Mesenchymal stem cell (in vitro differentiated cells and primary cell): Measurements from ENCODE around the gene ALKBH6.
A peak's percentile ranks its signal among the peaks of the same experiment; 100 is the strongest.

Experiments used
- DNase-seq: peaks from one replicate; pipeline ENCODE4 v3.0.0-alpha.2; 2013
- H2AFZ ChIP-seq: one replicate; pipeline ENCODE4 v1.6.1; 2013; ENCODE audit warnings: low read depth, mild to moderate bottlenecking, control low read depth, inconsistent platforms, low read length, moderate library complexity
- H2AK5ac ChIP-seq: 2 replicates; pipeline ENCODE4 v1.6.1; 2013; ENCODE audit warnings: low read length, moderate library complexity, mild to moderate bottlenecking, inconsistent platforms; ENCODE audit not compliant: severe bottlenecking
- H2BK120ac ChIP-seq: one replicate; pipeline ENCODE4 v1.6.1; 2013; ENCODE audit warnings: low read depth, mild to moderate bottlenecking, inconsistent platforms, low read length, moderate library complexity
- H2BK12ac ChIP-seq, 2 experiments: one replicate each; pipeline ENCODE4 v1.6.1; 2013; ENCODE audit warnings: inconsistent platforms in 2 of 2, low read length in 2 of 2, mild to moderate bottlenecking in 2 of 2, moderate library complexity in 2 of 2, control low read depth in 1 of 2
- H2BK15ac ChIP-seq: one replicate; pipeline ENCODE4 v1.6.1; 2013; ENCODE audit warnings: mild to moderate bottlenecking, low read depth, inconsistent platforms; ENCODE audit not compliant: poor library complexity, severe bottlenecking
- H2BK5ac ChIP-seq: 2 replicates; pipeline ENCODE4 v1.6.1; 2013; ENCODE audit warnings: low read depth, mild to moderate bottlenecking, low read length, control low read depth, inconsistent platforms; ENCODE audit not compliant: poor library complexity, severe bottlenecking
- H3K14ac ChIP-seq, 2 experiments: one replicate each; pipeline ENCODE4 v1.6.1; 2013; ENCODE audit warnings: inconsistent platforms in 2 of 2, low read length in 2 of 2, control low read depth in 1 of 2, mild to moderate bottlenecking in 1 of 2, moderate library complexity in 1 of 2
- H3K18ac ChIP-seq, 2 experiments: one replicate each; pipeline ENCODE4 v1.6.1; 2013; ENCODE audit warnings: inconsistent platforms in 2 of 2, low read length in 2 of 2, control low read depth in 1 of 2, low read depth in 1 of 2, mild to moderate bottlenecking in 1 of 2
- H3K23ac ChIP-seq, 2 experiments: one replicate each; pipeline ENCODE4 v1.6.1; 2013; ENCODE audit warnings: inconsistent platforms in 2 of 2, low read length in 2 of 2, mild to moderate bottlenecking in 2 of 2, moderate library complexity in 2 of 2, control low read depth in 1 of 2
- H3K27ac ChIP-seq: 2 replicates; pipeline ENCODE4 v1.5.1; 2013; ENCODE audit warnings: mild to moderate bottlenecking, moderate library complexity, low read length, control low read depth, inconsistent platforms; ENCODE audit not compliant: poor library complexity, severe bottlenecking
- H3K27me3 ChIP-seq, 2 experiments: 2 replicates each; pipeline versions ENCODE4 v1.6.1 to v1.7.0; 2013; ENCODE audit warnings: low read length in 2 of 2, mild to moderate bottlenecking in 2 of 2, moderate library complexity in 2 of 2, control low read depth in 1 of 2, inconsistent platforms in 1 of 2; ENCODE audit not compliant: control insufficient read depth in 1 of 2, insufficient read depth in 1 of 2
- H3K36me3 ChIP-seq, 2 experiments: 2 replicates each; pipeline versions ENCODE4 v1.6.1 to v1.7.0; 2013; ENCODE audit warnings: low read length in 2 of 2, control low read depth in 1 of 2, inconsistent platforms in 1 of 2, low read depth in 1 of 2, mild to moderate bottlenecking in 1 of 2; ENCODE audit not compliant: insufficient read depth in 2 of 2, control insufficient read depth in 1 of 2
- H3K4ac ChIP-seq, 2 experiments: one replicate each; pipeline ENCODE4 v1.6.1; 2013; ENCODE audit warnings: inconsistent platforms in 2 of 2, low read length in 2 of 2, mild to moderate bottlenecking in 2 of 2, moderate library complexity in 2 of 2, control low read depth in 1 of 2, low read depth in 1 of 2
- H3K4me1 ChIP-seq: 2 replicates; pipeline ENCODE4 v1.6.1; 2013; ENCODE audit warnings: low read depth, low read length, control low read depth; ENCODE audit not compliant: control insufficient read depth, insufficient read depth
- H3K4me2 ChIP-seq: 2 replicates; pipeline ENCODE4 v1.6.1; 2013; ENCODE audit warnings: low read length, mild to moderate bottlenecking, inconsistent platforms; ENCODE audit not compliant: poor library complexity, severe bottlenecking
- H3K4me3 ChIP-seq, 2 experiments: 2 replicates each; pipeline versions ENCODE4 v1.5.1 to v1.7.0; 2013; ENCODE audit warnings: low read length in 2 of 2, mild to moderate bottlenecking in 2 of 2, control low read depth in 1 of 2, low read depth in 1 of 2; ENCODE audit not compliant: insufficient read depth in 1 of 2
- H3K79me1 ChIP-seq: replicated peaks from 2 replicates; pipeline ENCODE4 v1.6.1; 2013; ENCODE audit warnings: mild to moderate bottlenecking, control low read depth, low read length, inconsistent platforms; ENCODE audit not compliant: poor library complexity, severe bottlenecking
- H3K9ac ChIP-seq: 2 replicates; pipeline ENCODE4 v1.7.0; 2013; ENCODE audit warnings: mild to moderate bottlenecking, low read length, moderate library complexity
- H3K9me3 ChIP-seq: 2 replicates; pipeline ENCODE4 v1.7.0; 2013; ENCODE audit warnings: mild to moderate bottlenecking, low read length; ENCODE audit not compliant: control insufficient read depth
- H4K8ac ChIP-seq: one replicate; pipeline ENCODE4 v1.6.1; 2013; ENCODE audit warnings: inconsistent platforms, mild to moderate bottlenecking, low read length, moderate library complexity
- H4K91ac ChIP-seq: one replicate; pipeline ENCODE4 v1.6.1; 2013; ENCODE audit warnings: mild to moderate bottlenecking, low read length, inconsistent platforms
- WGBS: methylation state at CpG from one replicate; pipeline ENCODE4 v1.1.7; 2013; ENCODE audit warnings: mixed read lengths; 5-methylcytosine and 5-hydroxymethylcytosine counted together

ALKBH6 gene

GRCh38 chr19:36009633-36010379 is 4.2 kb downstream of the ALKBH6 start:
- H2AK5ac ChIP-seq, result peak overlapping the region; percentile 24
- H3K4ac ChIP-seq, result peak overlapping the region in 1 of 2 experiments; percentile 30
- H4K91ac ChIP-seq, result peak overlapping the region; percentile 82
- H3K14ac ChIP-seq, result no peak overlapping the region
- H3K79me1 ChIP-seq, result peaks cover 18% of the 10 kb centered on the region
- 63% methylated on average over 15 of the region's 15 CpGs for WGBS
- H2BK5ac ChIP-seq, result no peak overlapping the region
- H3K4me1 ChIP-seq, result peaks cover 21% of the 10 kb centered on the region
- H3K18ac ChIP-seq, result peak overlapping the region; percentile 29 to 74
- H3K27ac ChIP-seq, result no peak overlapping the region
- peak overlapping the region; percentile 80 for H4K8ac ChIP-seq
- H3K9ac ChIP-seq, result peak overlapping the region; percentile 89
- no peak overlapping the region for H2BK120ac ChIP-seq
- no peak overlapping the region for H2AFZ ChIP-seq
- no peak overlapping the region for H3K23ac ChIP-seq
- peak overlapping the region in 1 of 2 experiments; percentile 45 for H2BK12ac ChIP-seq
- no peak overlapping the region for H2BK15ac ChIP-seq
- no peaks in the 10 kb centered on the region for H3K9me3 ChIP-seq
- H3K4me2 ChIP-seq, result peak overlapping the region; percentile 72
- no peaks in the 10 kb centered on the region for H3K27me3 ChIP-seq
- H3K36me3 ChIP-seq, result peaks cover 0 to 6% of the 10 kb centered on the region in 2 experiments
- no peak for DNase-seq
- peak overlapping the region; percentile 40 to 75 for H3K4me3 ChIP-seq

GRCh38 chr19:36009220-36009619 is 4.8 kb downstream of the ALKBH6 start:
- peak overlapping the region; percentile 31 for H2AFZ ChIP-seq
- no peak overlapping the region for H2BK12ac ChIP-seq
- H4K91ac ChIP-seq, result peak overlapping the region; percentile 82
- no peak overlapping the region for H3K23ac ChIP-seq
- H2BK5ac ChIP-seq, result no peak overlapping the region
- H3K4me3 ChIP-seq, result peak overlapping the region; percentile 40 to 75
- no peaks in the 10 kb centered on the region for H3K9me3 ChIP-seq
- H3K27me3 ChIP-seq, result no peaks in the 10 kb centered on the region
- H3K18ac ChIP-seq, result peak overlapping the region; percentile 73 to 74
- peaks cover 17% of the 10 kb centered on the region for H3K4me1 ChIP-seq
- no peak overlapping the region for H2BK15ac ChIP-seq
- H2BK120ac ChIP-seq, result peak overlapping the region; percentile 29
- 2% methylated on average over 50 of the region's 50 CpGs for WGBS
- DNase-seq, result peak; percentile 65
- H3K27ac ChIP-seq, result no peak overlapping the region
- peaks cover 18% of the 10 kb centered on the region for H3K79me1 ChIP-seq
- peak overlapping the region; percentile 84 for H4K8ac ChIP-seq
- peak overlapping the region in 1 of 2 experiments; percentile 10 for H3K14ac ChIP-seq
- H3K36me3 ChIP-seq, result peaks cover 0 to 9% of the 10 kb centered on the region in 2 experiments
- peak overlapping the region; percentile 72 for H3K4me2 ChIP-seq
- H3K4ac ChIP-seq, result peak overlapping the region in 1 of 2 experiments; percentile 56
- no peak overlapping the region for H2AK5ac ChIP-seq
- H3K9ac ChIP-seq, result peak overlapping the region; percentile 89

DNA sequence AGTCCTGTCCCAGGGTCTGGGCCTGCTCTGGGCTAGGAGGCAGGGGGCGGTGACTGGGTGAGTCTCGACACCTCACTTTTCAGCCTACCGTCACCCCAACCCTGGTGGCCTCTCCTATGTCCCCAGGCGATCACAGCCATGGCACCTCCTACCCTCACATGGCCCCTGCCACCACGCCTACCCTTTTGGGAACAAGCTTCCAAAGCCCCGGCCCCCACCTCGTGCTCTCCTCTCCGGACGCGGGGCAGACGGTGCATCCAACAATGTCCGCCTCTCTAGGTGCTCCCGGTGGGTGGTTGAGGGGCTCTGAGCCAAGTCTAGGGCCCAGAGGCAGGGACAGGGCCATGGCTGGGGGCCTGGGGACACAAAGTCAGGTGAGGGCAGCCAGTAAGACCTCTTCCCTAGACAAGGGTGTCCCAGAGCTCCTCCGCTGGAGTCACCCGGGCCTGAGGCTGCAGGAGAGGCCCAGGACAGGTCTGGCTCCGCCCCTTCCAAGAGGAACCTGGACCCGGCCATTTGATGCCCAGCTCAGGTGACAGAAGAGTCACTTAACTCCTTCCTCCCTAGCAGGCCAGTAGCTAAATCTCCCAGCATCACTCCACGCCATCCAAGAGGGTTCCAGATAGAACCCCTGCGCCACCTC is 5.6 kb downstream of the ALKBH6 start, which contains the start of gene SYNE4:
Gene SYNE4, minus strand, starts transcription at position 478 of the 643 bp plus-strand sequence. Its CDS starts 132 bp downstream, at position 346.
- peak within 1 kb of the TSS; percentile 84 for H4K8ac ChIP-seq
- H2BK5ac ChIP-seq, result no peak within 1 kb of the TSS
- peak within 1 kb of the TSS; percentile 73 to 74 for H3K18ac ChIP-seq
- H3K4ac ChIP-seq, result peak within 1 kb of the TSS in 1 of 2 experiments; percentile 56
- no peak within 1 kb of the TSS for H2AK5ac ChIP-seq
- H3K9me3 ChIP-seq, result no peaks in the 10 kb centered on the region
- no peak within 1 kb of the TSS for H3K23ac ChIP-seq
- H3K4me3 ChIP-seq, result peak within 1 kb of the TSS; percentile 40 to 75
- WGBS, result 59% methylated on average over 19 of the region's 19 CpGs
- H3K4me2 ChIP-seq, result peak within 1 kb of the TSS; percentile 72
- no peak within 1 kb of the TSS for H2BK15ac ChIP-seq
- peaks cover 13% of the 10 kb centered on the region for H3K79me1 ChIP-seq
- H4K91ac ChIP-seq, result peak within 1 kb of the TSS; percentile 82
- peaks cover under 1 to 9% of the 10 kb centered on the region in 2 experiments for H3K36me3 ChIP-seq
- H3K9ac ChIP-seq, result peak within 1 kb of the TSS; percentile 89
- no peak within 1 kb of the TSS for H3K27ac ChIP-seq
- peaks cover 15% of the 10 kb centered on the region for H3K4me1 ChIP-seq
- DNase-seq, result no peak
- H3K14ac ChIP-seq, result peak within 1 kb of the TSS in 1 of 2 experiments; percentile 10
- peak within 1 kb of the TSS; percentile 42 for H2BK120ac ChIP-seq
- peak within 1 kb of the TSS in 1 of 2 experiments; percentile 45 for H2BK12ac ChIP-seq
- H3K27me3 ChIP-seq, result no peaks in the 10 kb centered on the region
- peak within 1 kb of the TSS; percentile 31 for H2AFZ ChIP-seq

DNA sequence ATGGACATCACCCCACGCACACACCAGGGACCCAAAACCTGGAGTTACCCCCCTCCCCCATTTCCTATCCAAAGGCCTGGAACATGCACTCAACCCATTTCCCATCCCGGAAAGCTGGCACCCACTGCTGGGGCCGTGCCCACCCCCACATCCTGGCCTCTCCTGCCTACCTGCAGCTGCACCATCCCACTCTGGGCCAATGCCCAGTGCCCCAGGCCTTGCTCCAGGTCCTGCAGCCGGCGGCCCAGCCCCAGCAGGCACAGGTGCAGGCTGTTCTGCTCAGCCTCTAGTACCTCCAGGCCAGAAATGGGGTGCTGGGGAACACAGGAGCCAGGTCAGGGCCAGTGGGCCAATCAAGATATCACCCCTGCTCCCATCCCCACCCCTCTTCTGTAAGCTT is 7.1 kb downstream of the ALKBH6 start:
- H4K8ac ChIP-seq, result no peak overlapping the region
- H2BK12ac ChIP-seq, result no peak overlapping the region
- no peaks in the 10 kb centered on the region for H3K27me3 ChIP-seq
- no peak overlapping the region for H2AK5ac ChIP-seq
- H2BK120ac ChIP-seq, result no peak overlapping the region
- H3K4ac ChIP-seq, result no peak overlapping the region
- WGBS, result 96% methylated on average over 5 of the region's 5 CpGs
- H3K4me3 ChIP-seq, result no peak overlapping the region
- H3K79me1 ChIP-seq, result peaks cover 7% of the 10 kb centered on the region
- no peak overlapping the region for H4K91ac ChIP-seq
- no peak overlapping the region for H3K14ac ChIP-seq
- peaks cover 5 to 9% of the 10 kb centered on the region in 2 experiments for H3K36me3 ChIP-seq
- H2AFZ ChIP-seq, result no peak overlapping the region
- no peak overlapping the region for H3K4me2 ChIP-seq
- H3K27ac ChIP-seq, result no peak overlapping the region
- no peak for DNase-seq
- H3K4me1 ChIP-seq, result peaks cover 10% of the 10 kb centered on the region
- no peaks in the 10 kb centered on the region for H3K9me3 ChIP-seq
- H3K9ac ChIP-seq, result no peak overlapping the region
- no peak overlapping the region for H3K23ac ChIP-seq
- no peak overlapping the region for H2BK5ac ChIP-seq
- no peak overlapping the region for H3K18ac ChIP-seq
- H2BK15ac ChIP-seq, result no peak overlapping the region
